HG03095 (cell line): Measurements from ENCODE around the gene ATRN.
"Not testable (repeated sequence)": the region's sequence is repeated elsewhere in the genome, so short reads cannot be mapped to it uniquely, and the experiment has no call there.

Experiments
- ATAC-seq: cut with Tn5 transposase; IDR thresholded peaks from one replicate; pipeline ENCODE4 v1.9.1; 2021; ENCODE audit warnings: moderate library complexity; ENCODE audit not compliant: unreplicated experiment

ATRN gene

GRCh38 chr20:3465301-3465700, 5.5 kb upstream of the ATRN start:
- ATAC-seq = no peak

DNA sequence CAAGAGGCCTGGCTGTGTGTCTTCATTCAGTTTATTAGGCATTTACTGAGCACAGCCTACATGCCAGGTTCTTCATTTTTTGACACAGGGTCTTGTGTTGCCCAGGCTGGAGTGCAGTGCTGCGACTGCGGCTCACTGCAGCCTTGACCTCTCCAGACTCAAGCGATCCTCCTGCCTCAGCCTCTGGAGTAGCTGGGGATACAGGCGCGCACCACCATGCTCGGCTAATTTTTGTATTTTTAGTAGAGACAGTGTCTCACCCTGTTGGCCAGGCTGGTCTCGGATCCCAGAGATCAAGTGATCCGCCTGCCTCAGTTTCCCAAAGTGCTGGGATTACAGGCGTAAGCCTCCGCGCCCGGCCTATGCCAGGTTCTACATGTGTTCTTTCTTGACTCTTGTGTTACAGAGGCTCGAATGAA, 601 bp upstream of the ATRN start:
- ATAC-seq = no peak

- no peak for ATAC-seq
Measured at GRCh38 chr20:3471397-3472021, 691 bp downstream of the ATRN start.

DNA sequence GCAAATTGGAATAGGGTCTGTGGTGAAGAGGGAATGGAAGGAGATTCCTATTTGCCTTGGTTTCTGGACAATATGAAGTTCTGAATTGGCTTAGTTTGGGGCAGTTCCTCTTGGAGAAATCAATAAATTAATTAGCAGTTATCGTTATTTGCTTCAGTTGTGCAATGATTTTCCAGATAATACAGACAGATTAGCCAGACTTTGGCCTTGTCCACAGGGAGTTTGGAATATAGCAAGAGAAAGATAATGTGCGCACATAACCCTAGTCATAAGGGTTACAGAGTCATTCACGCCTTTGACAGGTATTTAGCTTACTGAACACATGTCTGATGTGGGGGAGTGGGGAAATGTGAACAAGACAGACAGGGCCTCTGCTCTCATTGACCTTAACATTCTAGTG, 1.3 kb downstream of the ATRN start:
- no peak for ATAC-seq

GRCh38 chr20:3473324-3473723, 2.5 kb downstream of the ATRN start:
- ATAC-seq = no peak

- no peak for ATAC-seq
Measured at GRCh38 chr20:3473944-3474343, 3.1 kb downstream of the ATRN start.

GRCh38 chr20:3477003-3477860, 6.4 kb downstream of the ATRN start:
- ATAC-seq = not testable (repeated sequence)

GRCh38 chr20:3477861-3478544, 7.2 kb downstream of the ATRN start:
- no peak for ATAC-seq

- no peak for ATAC-seq
Measured at GRCh38 chr20:3479025-3479424, 8.2 kb downstream of the ATRN start.

- no peak for ATAC-seq
Measured at GRCh38 chr20:3479759-3480615, 9.2 kb downstream of the ATRN start.

DNA sequence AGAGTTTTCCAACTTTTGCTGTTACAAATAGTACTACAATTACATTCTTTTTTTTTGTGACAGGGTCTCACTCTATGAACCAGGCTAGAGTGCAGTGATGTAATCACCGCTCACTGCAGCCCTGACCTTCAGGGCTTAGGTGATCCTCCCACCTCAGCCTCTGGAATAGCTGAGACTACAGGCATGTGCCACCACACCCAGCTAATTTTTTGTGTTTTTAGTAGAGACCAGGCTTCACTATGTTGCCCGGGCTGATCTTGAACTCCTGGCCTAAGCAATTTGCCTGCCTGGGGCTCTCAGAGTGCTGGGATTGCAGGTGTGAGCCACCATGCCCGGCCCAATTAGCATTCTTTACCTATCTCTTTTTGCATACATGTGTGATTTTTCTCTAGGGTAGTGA, 12.5 kb downstream of the ATRN start:
- no peak for ATAC-seq

GRCh38 chr20:3483784-3484183, 13.0 kb downstream of the ATRN start:
- ATAC-seq = no peak

GRCh38 chr20:3485913-3486312, 15.1 kb downstream of the ATRN start:
- no peak for ATAC-seq

- no peak for ATAC-seq
Measured at GRCh38 chr20:3486850-3487249, 16.0 kb downstream of the ATRN start.

GRCh38 chr20:3492669-3493068, 21.9 kb downstream of the ATRN start:
- no peak for ATAC-seq

DNA sequence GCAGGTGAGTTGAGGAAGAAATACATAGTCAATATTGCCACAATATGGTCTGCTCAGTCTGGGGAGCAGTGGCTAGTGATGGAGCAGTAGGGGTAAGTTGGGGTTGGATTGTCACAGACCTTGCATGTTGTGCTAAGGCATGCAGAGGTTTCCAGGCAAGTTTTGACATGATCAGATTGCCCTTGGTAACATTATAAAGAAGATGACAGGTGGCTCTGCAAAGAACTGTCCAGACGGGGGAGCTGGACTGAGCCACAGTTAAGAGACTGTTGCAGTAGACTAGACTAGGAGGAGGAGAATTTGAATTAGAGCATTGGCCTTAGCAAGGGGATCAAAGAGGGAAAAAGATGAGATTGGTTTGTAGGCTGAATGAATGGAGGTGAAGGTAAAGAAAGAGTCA, 23.4 kb downstream of the ATRN start:
- no peak for ATAC-seq

GRCh38 chr20:3502878-3503277, 32.1 kb downstream of the ATRN start:
- no peak for ATAC-seq

- ATAC-seq = no peak
Measured at GRCh38 chr20:3505148-3505547, 34.3 kb downstream of the ATRN start.

DNA sequence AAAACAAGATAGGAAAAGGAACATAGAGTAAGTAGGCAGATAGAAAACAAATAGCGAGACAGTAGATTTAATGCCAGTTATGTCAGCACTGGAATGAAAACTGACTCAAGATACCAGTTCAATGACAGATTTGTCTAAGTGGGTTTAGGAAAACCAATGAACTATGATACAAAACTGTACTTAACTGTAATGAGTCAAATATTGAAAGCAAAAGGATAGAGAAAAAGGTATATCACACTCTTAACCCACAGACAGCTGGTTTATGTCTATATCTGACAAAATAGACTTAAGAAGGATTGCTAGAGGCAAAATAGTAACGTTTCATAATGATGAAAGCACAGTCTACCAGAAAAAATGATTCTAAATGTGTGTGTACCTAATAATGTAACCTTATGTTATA, 38.2 kb downstream of the ATRN start:
- ATAC-seq = no peak

DNA sequence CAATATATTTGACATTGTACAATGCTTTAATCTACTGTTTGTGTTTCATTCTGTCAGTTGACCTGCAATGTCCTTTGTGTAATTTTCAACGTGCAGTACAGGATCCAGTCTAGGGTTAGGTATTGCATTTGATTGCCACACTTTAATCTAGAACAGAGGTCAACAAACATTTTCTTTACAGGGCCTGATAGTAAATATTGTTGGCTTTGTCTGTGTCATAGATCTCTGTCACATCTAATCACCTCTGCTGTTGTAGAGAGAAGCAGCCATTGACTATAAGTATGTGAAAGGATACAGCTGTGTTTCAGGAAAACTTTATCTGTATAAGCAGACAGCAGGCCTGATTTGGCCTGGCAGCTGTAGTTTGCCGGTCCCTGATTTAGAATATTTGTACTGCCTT, 39.3 kb downstream of the ATRN start:
- no peak for ATAC-seq

- not testable (repeated sequence) for ATAC-seq
Measured at GRCh38 chr20:3512239-3512638, 41.4 kb downstream of the ATRN start.
